Fibroblast of lung (primary cell): Measurements from ENCODE around the gene KCNQ1OT1. TPM values are rescaled to one million over a fixed set of nuclear protein-coding genes. Genes with fewer than 3 reads are reported as not detected.
A peak's percentile ranks its signal among the peaks of the same experiment; 100 is the strongest.

Source experiments
- DNase-seq, 2 donors: peaks; one replicate each; pipeline versions ENCODE4 v3.0.0 to v3.0.0-alpha.2; 2010; ENCODE audit warnings: low read depth in 2 of 2
- H2AFZ ChIP-seq: 2 replicates; pipeline ENCODE4 v1.5.1; 2012; ENCODE audit warnings: low read length, control low read depth, inconsistent platforms
- H3K27ac ChIP-seq: 2 replicates; pipeline ENCODE4 v1.5.1; 2011; ENCODE audit warnings: low read length, control low read depth; ENCODE audit not compliant: insufficient read depth
- H3K27me3 ChIP-seq: 2 replicates; pipeline ENCODE4 v1.5.1; 2011; ENCODE audit warnings: mild to moderate bottlenecking, low read length; ENCODE audit not compliant: control insufficient read depth, insufficient read depth
- H3K36me3 ChIP-seq: 2 replicates; pipeline ENCODE4 v1.5.1; 2011; ENCODE audit warnings: low read length; ENCODE audit not compliant: control insufficient read depth, insufficient read depth
- H3K4me1 ChIP-seq: 2 replicates; pipeline ENCODE4 v1.5.1; 2011; ENCODE audit warnings: low read length; ENCODE audit not compliant: control insufficient read depth, insufficient read depth; ENCODE audit errors: extremely low read depth
- H3K4me2 ChIP-seq: 2 replicates; pipeline ENCODE4 v1.5.1; 2011; ENCODE audit warnings: low read length, control low read depth; ENCODE audit not compliant: insufficient read depth; ENCODE audit errors: extremely low read depth
- H3K4me3 ChIP-seq, 4 experiments: fragments of 200-600 bp in 1 of 4; sonication (generic) in 1 of 4; replicated peaks in 1 of 4; 2 replicates each; pipeline ENCODE4 v1.5.1; 2011 to 2016; ENCODE audit warnings: low read length in 4 of 4, low read depth in 3 of 4, mild to moderate bottlenecking in 3 of 4, control low read depth in 2 of 4, inconsistent platforms in 1 of 4, mixed read lengths in 1 of 4; ENCODE audit not compliant: insufficient read depth in 1 of 4; ENCODE audit errors: control extremely low read depth in 1 of 4
- H3K79me2 ChIP-seq: 2 replicates; pipeline ENCODE4 v1.5.1; 2012; ENCODE audit warnings: mild to moderate bottlenecking, low read length, inconsistent platforms; ENCODE audit not compliant: control insufficient read depth, insufficient read depth
- H3K9ac ChIP-seq: 2 replicates; pipeline ENCODE4 v1.5.1; 2011; ENCODE audit warnings: mild to moderate bottlenecking, low read length, control low read depth; ENCODE audit not compliant: insufficient read depth
- H3K9me3 ChIP-seq: 2 replicates; pipeline ENCODE4 v1.5.1; 2012; ENCODE audit warnings: low read depth, low read length; ENCODE audit not compliant: control insufficient read depth, insufficient read depth
- H4K20me1 ChIP-seq: 2 replicates; pipeline ENCODE4 v1.5.1; 2011; ENCODE audit warnings: low read length; ENCODE audit not compliant: control insufficient read depth, insufficient read depth; ENCODE audit errors: extremely low read depth
- CTCF ChIP-seq, 2 donors: IDR thresholded peaks in 1 of 2; conservative IDR thresholded peaks in 1 of 2; 1 replicate in 1 of 2; 2 replicates in 1 of 2; pipeline ENCODE4 v1.5.1; 2011 to 2012; ENCODE audit warnings: low read length in 2 of 2, control low read depth in 1 of 2, inconsistent platforms in 1 of 2, low read depth in 1 of 2, mild to moderate bottlenecking in 1 of 2
- EZH2 ChIP-seq: IDR thresholded peaks from 2 replicates; pipeline ENCODE4 v1.5.1; 2012; ENCODE audit warnings: low read length, control low read depth, mild to moderate bottlenecking; ENCODE audit errors: missing control alignments
- polyA plus RNA-seq, 2 donors: library from polyadenylated mRNA; depleted of rRNA in 1 of 2; stranded (reverse) in 1 of 2; unstranded in 1 of 2; fragments of >200 nt; gene quantifications; 2 replicates each; pipeline ENCODE4 v1.2.1, GENCODE V29; 2011 to 2012; ENCODE audit warnings: missing spikeins in 1 of 2
- total RNA-seq: library from RNA; depleted of rRNA; stranded (reverse); fragments of >200 nt; gene quantifications from 2 replicates; pipeline ENCODE4 v1.2.1, GENCODE V29; 2014

The KCNQ1OT1 gene
- total and polyA plus RNA-seq, 2 donors (not counting 1 experiment from before 2014, with no cell fraction given), result 0.11 to 1.8 TPM

- H3K4me2 ChIP-seq, result peak overlapping the region; percentile 13
- no peaks in the 10 kb centered on the region for H3K9me3 ChIP-seq
- H3K4me1 ChIP-seq, result no peaks in the 10 kb centered on the region
- no peaks in the 10 kb centered on the region for H3K36me3 ChIP-seq
- peaks cover 10% of the 10 kb centered on the region for H3K27me3 ChIP-seq
- no peak overlapping the region for H3K4me3 ChIP-seq
- no peak overlapping the region for H3K27ac ChIP-seq
- no peak overlapping the region for H2AFZ ChIP-seq
- H3K79me2 ChIP-seq, result no peaks in the 10 kb centered on the region
- TF ChIP-seq EZH2, result no peak
- no peak for TF ChIP-seq CTCF (conservative IDR thresholded peaks at IDR 0.05 in 1 of 2, IDR thresholded peaks at IDR 0.05 in 1 of 2; ENCODE audit: low read depth in 1 of 2, low read length in 2 of 2)
- H3K9ac ChIP-seq, result no peak overlapping the region
- H4K20me1 ChIP-seq, result no peaks in the 10 kb centered on the region
- peak; percentile 46 to 89 for DNase-seq
Observed at GRCh38 chr11:2725368-2726300, 25.8 kb upstream of the KCNQ1OT1 start.

GRCh38 chr11:2724653-2725367 is 25.0 kb upstream of the KCNQ1OT1 start:
- Histone ChIP-seq H3K9me3 (no peaks in the 10 kb centered on the region), H4K20me1 (no peaks in the 10 kb centered on the region), H2AFZ (no peak overlapping the region), H3K27ac (no peak overlapping the region), H3K4me2 (no peak overlapping the region), H3K9ac (no peak overlapping the region), H3K27me3 (peaks cover 12% of the 10 kb centered on the region), H3K4me1 (no peaks in the 10 kb centered on the region), H3K79me2 (no peaks in the 10 kb centered on the region), H3K36me3 (no peaks in the 10 kb centered on the region), H3K4me3 (no peak overlapping the region)
- DNase-seq, result peak; percentile 28 to 65
- TF ChIP-seq EZH2 (no peak), CTCF (conservative IDR thresholded peaks at IDR 0.05 in 1 of 2, IDR thresholded peaks at IDR 0.05 in 1 of 2; ENCODE audit: low read depth in 1 of 2, low read length in 2 of 2) (no peak)

- Histone ChIP-seq H3K36me3 (no peaks in the 10 kb centered on the region), H3K79me2 (no peaks in the 10 kb centered on the region), H2AFZ (no peak overlapping the region), H3K4me2 (no peak overlapping the region), H3K27ac (no peak overlapping the region), H3K4me3 (no peak overlapping the region), H3K9ac (no peak overlapping the region), H3K9me3 (no peaks in the 10 kb centered on the region), H4K20me1 (no peaks in the 10 kb centered on the region), H3K4me1 (no peaks in the 10 kb centered on the region), H3K27me3 (peaks cover 12% of the 10 kb centered on the region)
- no peak for DNase-seq
- TF ChIP-seq CTCF (conservative IDR thresholded peaks at IDR 0.05 in 1 of 2, IDR thresholded peaks at IDR 0.05 in 1 of 2; ENCODE audit: low read depth in 1 of 2, low read length in 2 of 2), result no peak
- TF ChIP-seq EZH2, result no peak
Observed at GRCh38 chr11:2724104-2724503, 24.3 kb upstream of the KCNQ1OT1 start.
